GM18951 (cell line): ENCODE measurements around the gene MGLL.

Experiments
- POLR2A ChIP-seq: IDR thresholded peaks from 4 replicates; pipeline ENCODE4 v1.6.1; 2011; ENCODE audit warnings: mild to moderate bottlenecking; ENCODE audit not compliant: insufficient read length, insufficient read depth; ENCODE audit errors: extremely low read depth
- in situ Hi-C: fragments of 300-500 bp; cut with MboI; formaldehyde crosslinking; loops from one replicate; pipeline ENCODE4 v1.12.0; 2022; ENCODE audit warnings: low sequenced_read_pairs, mixed read lengths, inconsistent platforms; ENCODE audit not compliant: unreplicated experiment

MGLL gene

GRCh38 chr3:127723011-127723567, 99.2 kb downstream of the MGLL start:
- in situ Hi-C loops, result no loop called here
- TF ChIP-seq POLR2A, result no peak

- no peak for TF ChIP-seq POLR2A
- in situ Hi-C loops, result no loop called here
These were observed 100.1 kb downstream of the MGLL start for GRCh38 chr3:127722091-127722784.

GRCh38 chr3:127720985-127721935, 101.1 kb downstream of the MGLL start:
- in situ Hi-C loops, result no loop called here
- no peak for TF ChIP-seq POLR2A

DNA sequence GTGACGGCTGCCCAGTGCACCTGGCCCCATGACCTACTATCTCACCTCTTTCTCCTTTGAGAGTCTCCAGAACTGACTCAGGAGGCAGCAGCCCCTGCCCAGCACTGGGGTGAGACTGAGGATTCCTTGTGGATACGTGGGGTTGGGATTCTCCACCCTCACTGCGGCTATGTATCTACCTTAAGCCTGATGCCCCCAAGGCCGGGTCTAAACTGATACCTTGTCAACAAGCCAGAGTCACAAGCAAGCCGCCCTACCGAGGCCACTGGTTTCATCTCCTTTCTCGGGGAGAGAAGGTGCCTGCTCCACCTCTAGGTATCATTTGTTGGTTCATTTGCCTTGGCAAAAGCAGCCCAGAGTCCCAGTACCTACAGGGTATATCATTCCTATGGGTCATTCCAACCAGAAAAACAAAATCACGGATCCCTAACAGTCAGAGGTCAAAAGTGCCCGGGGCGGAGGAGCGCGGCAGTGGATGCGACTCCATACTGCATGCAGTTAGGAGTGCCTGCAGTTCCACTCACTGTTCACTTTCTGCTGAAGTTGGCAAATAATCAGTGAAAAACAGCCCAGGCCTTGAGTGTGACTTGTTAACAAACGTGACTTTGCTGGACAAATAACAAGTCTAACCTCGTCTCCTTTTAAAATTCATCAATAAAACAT, 102.0 kb downstream of the MGLL start:
- in situ Hi-C loops, result no loop called here
- no peak for TF ChIP-seq POLR2A

DNA sequence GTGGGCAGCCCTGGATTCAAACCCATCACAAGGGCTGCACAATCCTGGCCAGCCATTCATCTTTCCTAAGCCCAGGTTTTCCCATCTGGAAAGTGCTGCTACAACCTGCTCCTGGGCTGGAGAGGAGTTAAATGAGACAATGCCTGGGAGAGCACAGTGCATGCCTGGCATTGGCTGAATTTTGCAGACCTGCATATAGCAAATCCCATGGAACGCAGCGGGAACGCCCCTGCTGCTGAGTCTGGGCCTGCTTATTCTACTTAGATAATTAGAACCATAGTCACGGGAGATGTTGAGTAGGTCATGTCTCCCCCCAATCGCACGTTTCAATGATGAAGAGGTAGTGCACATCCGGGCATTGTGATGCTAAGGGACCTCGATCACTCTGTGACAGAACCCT, 102.9 kb downstream of the MGLL start:
- in situ Hi-C loops, result no loop called here
- no peak for TF ChIP-seq POLR2A

GRCh38 chr3:127718916-127719290, 103.4 kb downstream of the MGLL start:
- no peak for TF ChIP-seq POLR2A
- in situ Hi-C loops, result no loop called here

GRCh38 chr3:127718245-127718915, 103.9 kb downstream of the MGLL start:
- in situ Hi-C loops, result no loop called here
- no peak for TF ChIP-seq POLR2A

DNA sequence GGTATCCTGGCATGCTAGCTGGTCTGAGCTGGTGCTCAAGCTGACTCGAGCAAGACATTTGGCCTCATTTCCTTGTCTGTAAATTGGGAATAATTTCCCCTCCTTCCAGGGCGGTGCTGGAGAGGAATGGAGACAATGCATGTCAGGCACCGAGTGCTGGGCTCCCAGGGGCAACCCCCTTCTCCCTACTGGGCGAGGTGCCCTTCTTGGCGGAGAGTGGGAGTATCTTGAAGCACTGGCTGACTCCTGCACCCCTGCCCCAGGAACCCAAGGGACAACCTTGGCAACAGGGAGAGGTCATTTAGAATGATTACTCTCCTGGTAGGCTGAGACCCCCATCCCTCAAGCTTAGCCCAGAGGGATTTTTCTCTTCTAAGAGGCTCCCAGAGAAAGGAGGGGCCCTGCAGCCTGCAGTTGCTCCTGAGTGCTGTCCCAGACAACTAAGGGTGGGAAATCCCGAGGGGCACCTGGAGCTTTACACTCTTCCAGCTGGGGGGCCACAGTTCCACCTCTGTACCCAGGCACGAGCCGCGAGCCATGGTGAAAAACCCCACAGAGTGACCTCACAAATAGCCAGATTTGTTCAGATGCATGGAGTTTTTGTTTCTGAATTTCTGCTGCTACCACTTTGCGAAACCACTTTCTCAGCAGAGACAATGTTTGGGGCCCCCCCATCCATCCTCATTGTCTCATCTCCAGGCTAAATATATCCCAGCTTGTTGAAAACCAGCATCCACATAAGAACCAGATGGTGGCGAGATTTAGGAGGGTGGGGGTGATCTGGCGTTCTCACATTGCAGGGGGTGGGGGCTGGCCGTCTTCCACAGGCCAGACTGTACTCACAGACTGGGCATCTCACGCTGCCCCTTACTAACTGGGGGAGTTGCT, 104.7 kb downstream of the MGLL start:
- in situ Hi-C loops, result no loop called here
- TF ChIP-seq POLR2A, result no peak

- in situ Hi-C loops, result no loop called here
- no peak for TF ChIP-seq POLR2A
These were observed 105.9 kb downstream of the MGLL start for GRCh38 chr3:127716384-127716783.

GRCh38 chr3:127715532-127715931, 106.8 kb downstream of the MGLL start:
- TF ChIP-seq POLR2A, result no peak
- in situ Hi-C loops, result no loop called here

GRCh38 chr3:127714866-127715265, 107.4 kb downstream of the MGLL start:
- in situ Hi-C loops, result no loop called here
- no peak for TF ChIP-seq POLR2A

- in situ Hi-C loops, result no loop called here
These were observed 108.2 kb downstream of the MGLL start for GRCh38 chr3:127714125-127714571.

More at GRCh38 chr3:127714125-127714571, 108.2 kb downstream of the MGLL start:
- no peak for TF ChIP-seq POLR2A
